ENCODE measurements around the gene STIP1. TPM values are rescaled to one million over a fixed set of nuclear protein-coding genes. Genes with fewer than 3 reads are reported as not detected.

The STIP1 gene
- total and polyA plus RNA-seq, 9 of the 15 experiments (the other 6 are each of a cell fraction or from before 2014, with no cell fraction given): 58.1 to 465 (median 346) TPM

GRCh38 chr11:64148226-64148916 lies 37.6 kb upstream of the STIP1 start (continued):
- TF ChIP-seq ZNF695 (CRISPR knock-in tag; IDR thresholded peaks at IDR 0.05): no peak
- TF ChIP-seq ZNF316 (IDR thresholded peaks at IDR 0.05): no peak
- TF ChIP-seq FOSL1 (tag; conservative IDR thresholded peaks at IDR 0.05): no peak
- TF ChIP-seq IRF2 (CRISPR knock-in tag; IDR thresholded peaks at IDR 0.05): no peak
- TF ChIP-seq KLF1 (tag; IDR thresholded peaks at IDR 0.05): no peak
- no peak for TF ChIP-seq CHD4 (IDR thresholded peaks at IDR 0.05; ENCODE audit: insufficient read depth, insufficient replicate concordance, low read depth, low read length, poor library complexity, severe bottlenecking)
- no peak for TF ChIP-seq FUS (optimal IDR thresholded peaks at IDR 0.05; ENCODE audit: low read depth, low read length)
- TF ChIP-seq MEF2D (tag; conservative IDR thresholded peaks at IDR 0.05; ENCODE audit: low read depth): no peak
- no peak for TF ChIP-seq SMAD1 (IDR thresholded peaks at IDR 0.05; ENCODE audit: low read depth, low read length, partially characterized antibody)
- no peak for TF ChIP-seq NR2F6 (CRISPR knock-in tag; IDR thresholded peaks at IDR 0.05)
- no peak for TF ChIP-seq CTBP1 (IDR thresholded peaks at IDR 0.05; ENCODE audit: borderline replicate concordance)
- no peak for TF ChIP-seq ZNF830 (CRISPR knock-in tag; IDR thresholded peaks at IDR 0.05)
- TF ChIP-seq POLR2B (IDR thresholded peaks at IDR 0.05; ENCODE audit: low read depth, partially characterized antibody): no peak
- no peak for TF ChIP-seq SP1 (CRISPR knock-in tag; IDR thresholded peaks at IDR 0.05)
- TF ChIP-seq ZNF518B (CRISPR knock-in tag; IDR thresholded peaks at IDR 0.05): no peak
- no peak for TF ChIP-seq POU5F1 (IDR thresholded peaks at IDR 0.05; ENCODE audit: borderline replicate concordance, low read depth, low read length, partially characterized antibody)
- no peak for TF ChIP-seq LEF1 (IDR thresholded peaks at IDR 0.05)
- TF ChIP-seq MAZ (CRISPR knock-in tag; conservative IDR thresholded peaks at IDR 0.05 in 1 of 2, IDR thresholded peaks at IDR 0.05 in 1 of 2): peak in 1 of 2 experiments; percentile 48; a peak in 1 of 4 replicates
- peak; percentile 84 to 93 (median 87) for TF ChIP-seq CTCF (IDR thresholded peaks at IDR 0.05 in 2 of 3, conservative IDR thresholded peaks at IDR 0.05 in 1 of 3; ENCODE audit: insufficient read depth in 2 of 3, low read depth in 1 of 3, low read length in 3 of 3)
- no peak for TF ChIP-seq MAFK (IDR thresholded peaks at IDR 0.05; ENCODE audit: low read length)
- peak; percentile 60; the same call in 1 of the 2 replicates for TF ChIP-seq SMC3 (conservative IDR thresholded peaks at IDR 0.05; ENCODE audit: insufficient read depth, low read depth, low read length)
- no peak for TF ChIP-seq SFPQ (IDR thresholded peaks at IDR 0.05; ENCODE audit: low read depth, low read length)
